Measurements from ENCODE around the gene PTCSC3.
"Not testable (repeated sequence)": the region's sequence is repeated elsewhere in the genome, so short reads cannot be mapped to it uniquely, and the experiment has no call there.

PTCSC3 gene

GRCh38 chr14:36171607-36172006, 4.9 kb downstream of the PTCSC3 start:
- no peak for DNase-seq

GRCh38 chr14:36167431-36167830, 9.1 kb downstream of the PTCSC3 start:
- DNase-seq, result no peak

GRCh38 chr14:36163451-36163850, 13.1 kb downstream of the PTCSC3 start:
- DNase-seq, result no peak

GRCh38 chr14:36162267-36162666, 14.3 kb downstream of the PTCSC3 start:
- no peak for DNase-seq

GRCh38 chr14:36161776-36162175, 14.7 kb downstream of the PTCSC3 start:
- DNase-seq, result no peak

GRCh38 chr14:36151335-36151734, 25.2 kb downstream of the PTCSC3 start:
- no peak for DNase-seq

GRCh38 chr14:36134038-36134437, 42.5 kb downstream of the PTCSC3 start:
- DNase-seq, result no peak

GRCh38 chr14:36132826-36133225, 43.7 kb downstream of the PTCSC3 start:
- DNase-seq, result no peak

GRCh38 chr14:36130186-36130585, 46.3 kb downstream of the PTCSC3 start:
- DNase-seq, result no peak

GRCh38 chr14:36129181-36129580, 47.3 kb downstream of the PTCSC3 start:
- no peak for DNase-seq

- DNase-seq, result no peak
These were observed 63.2 kb downstream of the PTCSC3 start for GRCh38 chr14:36113341-36113740.

GRCh38 chr14:36111822-36112583, 64.5 kb downstream of the PTCSC3 start:
- DNase-seq, result no peak

- no peak for DNase-seq
These were observed 71.1 kb downstream of the PTCSC3 start for GRCh38 chr14:36105401-36105800.

GRCh38 chr14:36104258-36104657, 72.3 kb downstream of the PTCSC3 start:
- not testable (repeated sequence) for DNase-seq

GRCh38 chr14:36099619-36100018, 76.9 kb downstream of the PTCSC3 start:
- no peak for DNase-seq

- DNase-seq, result no peak
These were observed 79.2 kb downstream of the PTCSC3 start for GRCh38 chr14:36097356-36097755.

- no peak for DNase-seq
These were observed 80.4 kb downstream of the PTCSC3 start for GRCh38 chr14:36096090-36096489.

- no peak for DNase-seq
These were observed 81.6 kb downstream of the PTCSC3 start for GRCh38 chr14:36094963-36095362.

GRCh38 chr14:36091096-36091495, 85.4 kb downstream of the PTCSC3 start:
- no peak for DNase-seq

GRCh38 chr14:36087411-36087810, 89.1 kb downstream of the PTCSC3 start:
- no peak for DNase-seq

- no peak for DNase-seq
These were observed 89.7 kb downstream of the PTCSC3 start for GRCh38 chr14:36086629-36087395.

- DNase-seq, result no peak
These were observed 90.7 kb downstream of the PTCSC3 start for GRCh38 chr14:36085861-36086260.

Measured in right forelimb (tissue), 1 donor.